DOHH2 (cell line): ENCODE results near the gene FOXK1.

ENCODE experiments used
- CTCF ChIP-seq: fragments of 200-600 bp; sonication (generic); IDR thresholded peaks from one replicate; pipeline ENCODE4 v1.5.1; 2014; ENCODE audit warnings: antibody characterized with exemption, mild to moderate bottlenecking, low read depth, low read length; ENCODE audit not compliant: poor library complexity, severe bottlenecking
- EZH2phosphoT487 ChIP-seq: fragments of 200-600 bp; sonication (generic); IDR thresholded peaks from 2 replicates; pipeline ENCODE4 v1.6.1; 2017; ENCODE audit warnings: borderline replicate concordance, mild to moderate bottlenecking, antibody characterized with exemption, low read length, moderate library complexity, mixed read lengths

- TF ChIP-seq CTCF (no peak), EZH2phosphoT487 (no peak)
Observed at GRCh38 chr7:4815121-4815520, 133.0 kb downstream of the FOXK1 start.
